Mesenchymal stem cell (in vitro differentiated cells and primary cell): Measurements from ENCODE around the gene AVPI1.
A peak's percentile ranks its signal among the peaks of the same experiment; 100 is the strongest.

Experiments used
- DNase-seq: peaks from one replicate; pipeline ENCODE4 v3.0.0-alpha.2; 2013
- H2AFZ ChIP-seq: one replicate; pipeline ENCODE4 v1.6.1; 2013; ENCODE audit warnings: low read depth, mild to moderate bottlenecking, control low read depth, inconsistent platforms, low read length, moderate library complexity
- H2AK5ac ChIP-seq: 2 replicates; pipeline ENCODE4 v1.6.1; 2013; ENCODE audit warnings: low read length, moderate library complexity, mild to moderate bottlenecking, inconsistent platforms; ENCODE audit not compliant: severe bottlenecking
- H2BK120ac ChIP-seq: one replicate; pipeline ENCODE4 v1.6.1; 2013; ENCODE audit warnings: low read depth, mild to moderate bottlenecking, inconsistent platforms, low read length, moderate library complexity
- H2BK12ac ChIP-seq, 2 experiments: one replicate each; pipeline ENCODE4 v1.6.1; 2013; ENCODE audit warnings: inconsistent platforms in 2 of 2, low read length in 2 of 2, mild to moderate bottlenecking in 2 of 2, moderate library complexity in 2 of 2, control low read depth in 1 of 2
- H2BK15ac ChIP-seq: one replicate; pipeline ENCODE4 v1.6.1; 2013; ENCODE audit warnings: mild to moderate bottlenecking, low read depth, inconsistent platforms; ENCODE audit not compliant: poor library complexity, severe bottlenecking
- H2BK5ac ChIP-seq: 2 replicates; pipeline ENCODE4 v1.6.1; 2013; ENCODE audit warnings: low read depth, mild to moderate bottlenecking, low read length, control low read depth, inconsistent platforms; ENCODE audit not compliant: poor library complexity, severe bottlenecking
- H3K14ac ChIP-seq, 2 experiments: one replicate each; pipeline ENCODE4 v1.6.1; 2013; ENCODE audit warnings: inconsistent platforms in 2 of 2, low read length in 2 of 2, control low read depth in 1 of 2, mild to moderate bottlenecking in 1 of 2, moderate library complexity in 1 of 2
- H3K18ac ChIP-seq, 2 experiments: one replicate each; pipeline ENCODE4 v1.6.1; 2013; ENCODE audit warnings: inconsistent platforms in 2 of 2, low read length in 2 of 2, control low read depth in 1 of 2, low read depth in 1 of 2, mild to moderate bottlenecking in 1 of 2
- H3K23ac ChIP-seq, 2 experiments: one replicate each; pipeline ENCODE4 v1.6.1; 2013; ENCODE audit warnings: inconsistent platforms in 2 of 2, low read length in 2 of 2, mild to moderate bottlenecking in 2 of 2, moderate library complexity in 2 of 2, control low read depth in 1 of 2
- H3K27ac ChIP-seq: 2 replicates; pipeline ENCODE4 v1.5.1; 2013; ENCODE audit warnings: mild to moderate bottlenecking, moderate library complexity, low read length, control low read depth, inconsistent platforms; ENCODE audit not compliant: poor library complexity, severe bottlenecking
- H3K27me3 ChIP-seq, 2 experiments: 2 replicates each; pipeline versions ENCODE4 v1.6.1 to v1.7.0; 2013; ENCODE audit warnings: low read length in 2 of 2, mild to moderate bottlenecking in 2 of 2, moderate library complexity in 2 of 2, control low read depth in 1 of 2, inconsistent platforms in 1 of 2; ENCODE audit not compliant: control insufficient read depth in 1 of 2, insufficient read depth in 1 of 2
- H3K36me3 ChIP-seq, 2 experiments: 2 replicates each; pipeline versions ENCODE4 v1.6.1 to v1.7.0; 2013; ENCODE audit warnings: low read length in 2 of 2, control low read depth in 1 of 2, inconsistent platforms in 1 of 2, low read depth in 1 of 2, mild to moderate bottlenecking in 1 of 2; ENCODE audit not compliant: insufficient read depth in 2 of 2, control insufficient read depth in 1 of 2
- H3K4ac ChIP-seq, 2 experiments: one replicate each; pipeline ENCODE4 v1.6.1; 2013; ENCODE audit warnings: inconsistent platforms in 2 of 2, low read length in 2 of 2, mild to moderate bottlenecking in 2 of 2, moderate library complexity in 2 of 2, control low read depth in 1 of 2, low read depth in 1 of 2
- H3K4me1 ChIP-seq: 2 replicates; pipeline ENCODE4 v1.6.1; 2013; ENCODE audit warnings: low read depth, low read length, control low read depth; ENCODE audit not compliant: control insufficient read depth, insufficient read depth
- H3K4me2 ChIP-seq: 2 replicates; pipeline ENCODE4 v1.6.1; 2013; ENCODE audit warnings: low read length, mild to moderate bottlenecking, inconsistent platforms; ENCODE audit not compliant: poor library complexity, severe bottlenecking
- H3K4me3 ChIP-seq, 2 experiments: 2 replicates each; pipeline versions ENCODE4 v1.5.1 to v1.7.0; 2013; ENCODE audit warnings: low read length in 2 of 2, mild to moderate bottlenecking in 2 of 2, control low read depth in 1 of 2, low read depth in 1 of 2; ENCODE audit not compliant: insufficient read depth in 1 of 2
- H3K79me1 ChIP-seq: replicated peaks from 2 replicates; pipeline ENCODE4 v1.6.1; 2013; ENCODE audit warnings: mild to moderate bottlenecking, control low read depth, low read length, inconsistent platforms; ENCODE audit not compliant: poor library complexity, severe bottlenecking
- H3K9ac ChIP-seq: 2 replicates; pipeline ENCODE4 v1.7.0; 2013; ENCODE audit warnings: mild to moderate bottlenecking, low read length, moderate library complexity
- H3K9me3 ChIP-seq: 2 replicates; pipeline ENCODE4 v1.7.0; 2013; ENCODE audit warnings: mild to moderate bottlenecking, low read length; ENCODE audit not compliant: control insufficient read depth
- H4K8ac ChIP-seq: one replicate; pipeline ENCODE4 v1.6.1; 2013; ENCODE audit warnings: inconsistent platforms, mild to moderate bottlenecking, low read length, moderate library complexity
- H4K91ac ChIP-seq: one replicate; pipeline ENCODE4 v1.6.1; 2013; ENCODE audit warnings: mild to moderate bottlenecking, low read length, inconsistent platforms
- WGBS: methylation state at CpG from one replicate; pipeline ENCODE4 v1.1.7; 2013; ENCODE audit warnings: mixed read lengths; 5-methylcytosine and 5-hydroxymethylcytosine counted together

The AVPI1 gene

DNA sequence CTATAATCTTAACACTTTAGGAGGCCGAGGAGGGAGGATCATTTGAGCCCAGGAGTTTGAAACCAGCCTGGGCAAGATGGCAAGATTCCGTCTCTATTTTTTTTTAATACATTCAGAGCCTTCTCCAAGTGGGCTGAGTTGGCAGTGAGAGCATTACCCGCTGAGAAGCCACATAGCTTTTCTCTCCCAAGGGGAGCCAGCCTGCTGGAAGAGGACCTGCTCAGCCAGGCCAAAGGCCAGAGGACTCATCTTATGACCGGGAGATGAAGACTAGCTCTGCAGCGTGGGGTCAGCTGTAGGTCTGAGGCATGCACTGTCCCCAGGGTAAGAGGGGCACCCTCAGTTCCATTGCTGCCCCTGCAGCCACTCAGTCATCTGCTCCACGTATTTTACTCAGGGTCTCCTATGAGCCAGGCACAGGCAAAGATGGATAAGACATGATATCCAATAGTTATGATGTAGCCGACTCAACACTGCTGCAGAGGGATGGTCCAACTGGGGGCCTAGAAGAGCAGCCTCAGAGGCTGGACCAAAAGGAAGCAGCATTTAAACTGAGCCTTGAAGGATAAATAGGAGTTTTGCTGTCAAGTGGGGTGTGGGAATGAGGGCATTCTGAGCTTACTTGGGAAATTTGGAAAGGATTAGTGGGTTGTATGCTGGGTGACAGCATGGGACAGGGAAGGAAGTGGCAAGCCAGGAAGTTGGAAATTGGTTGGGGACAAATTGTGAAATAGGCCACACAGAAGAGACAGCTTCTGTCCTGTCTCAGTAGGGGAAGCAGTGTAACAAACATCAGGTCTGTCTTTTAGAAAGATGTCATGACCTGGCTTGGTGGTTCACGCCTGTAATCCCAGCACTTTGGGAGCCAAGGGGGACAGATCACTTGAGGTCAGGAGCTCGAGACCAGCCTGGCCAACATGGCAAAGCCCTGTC is 24.9 kb upstream of the AVPI1 start:
- no peak overlapping the region for H3K18ac ChIP-seq
- no peak overlapping the region for H2AK5ac ChIP-seq
- H2BK12ac ChIP-seq, result no peak overlapping the region
- 93% methylated on average over 9 of the region's 9 CpGs for WGBS
- no peaks in the 10 kb centered on the region for H3K9me3 ChIP-seq
- H4K91ac ChIP-seq, result no peak overlapping the region
- H2AFZ ChIP-seq, result no peak overlapping the region
- no peak overlapping the region for H3K23ac ChIP-seq
- H3K4me1 ChIP-seq, result peaks cover 21% of the 10 kb centered on the region
- no peak overlapping the region for H3K27ac ChIP-seq
- H3K4ac ChIP-seq, result no peak overlapping the region
- H2BK5ac ChIP-seq, result no peak overlapping the region
- DNase-seq, result no peak
- H2BK120ac ChIP-seq, result peak overlapping the region; percentile 36
- peaks cover under 1 to 11% of the 10 kb centered on the region in 2 experiments for H3K36me3 ChIP-seq
- H3K4me2 ChIP-seq, result no peak overlapping the region
- no peak overlapping the region for H4K8ac ChIP-seq
- H3K14ac ChIP-seq, result no peak overlapping the region
- H3K27me3 ChIP-seq, result no peaks in the 10 kb centered on the region
- no peak overlapping the region for H2BK15ac ChIP-seq
- H3K4me3 ChIP-seq, result no peak overlapping the region
- peaks cover 8% of the 10 kb centered on the region for H3K79me1 ChIP-seq
- H3K9ac ChIP-seq, result no peak overlapping the region

DNA sequence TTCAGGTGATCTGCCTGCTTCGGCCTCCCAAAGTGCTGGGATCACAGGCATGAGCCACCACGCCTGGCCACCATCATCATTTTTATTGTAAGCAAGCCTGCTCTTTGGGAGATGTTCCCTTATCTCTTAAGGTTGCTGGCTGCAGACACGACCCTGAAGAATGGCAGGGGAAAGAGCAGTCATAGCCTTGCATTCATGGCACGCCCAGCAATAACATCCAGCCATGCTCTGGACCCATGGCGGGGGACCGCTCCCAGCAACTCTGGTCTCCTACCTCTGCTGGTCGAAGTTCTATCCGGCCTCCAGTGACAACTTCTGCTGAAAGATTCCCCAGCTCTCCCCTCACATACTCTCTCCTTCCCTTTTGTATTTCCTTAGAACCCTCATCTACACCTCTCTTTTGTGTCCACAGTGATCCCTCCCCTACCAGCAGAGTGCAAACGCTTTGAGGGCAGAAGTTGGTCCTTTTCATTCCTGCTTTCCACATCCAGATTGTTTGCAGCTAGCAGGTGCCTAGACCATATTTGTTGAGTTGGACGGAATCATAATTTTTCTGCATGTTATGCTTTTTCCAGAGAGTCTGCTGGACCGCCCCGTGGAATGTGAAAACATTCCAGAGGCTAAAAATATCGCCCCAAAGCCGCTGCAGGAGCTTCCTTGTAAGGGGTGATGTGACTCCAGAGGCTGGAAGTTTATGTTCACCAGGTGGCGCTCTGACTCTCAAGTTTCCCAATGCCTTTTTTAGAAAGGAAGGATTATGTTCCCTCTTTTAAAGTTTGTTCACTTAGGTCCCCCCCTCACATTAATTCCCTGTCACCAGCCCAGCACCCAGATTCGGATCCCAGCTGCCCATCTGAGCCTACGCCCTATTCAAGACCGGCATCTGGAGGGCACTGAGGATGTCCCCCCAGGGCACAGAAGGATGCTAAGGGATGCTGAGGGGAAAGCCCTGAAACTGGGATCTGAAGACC is 22.2 kb upstream of the AVPI1 start:
- Histone ChIP-seq H2BK5ac (no peak overlapping the region), H3K4me1 (peaks cover 11% of the 10 kb centered on the region), H2BK12ac (peak overlapping the region in 1 of 2 experiments; percentile 44), H3K27ac (no peak overlapping the region), H3K36me3 (no peaks in the 10 kb centered on the region), H3K79me1 (peaks cover 3% of the 10 kb centered on the region), H2AFZ (no peak overlapping the region), H4K8ac (no peak overlapping the region), H3K4me2 (peak overlapping the region; percentile 33), H3K14ac (no peak overlapping the region), H3K9me3 (no peaks in the 10 kb centered on the region), H2AK5ac (peak overlapping the region; percentile 61), H3K18ac (no peak overlapping the region), H2BK120ac (no peak overlapping the region), H3K4me3 (no peak overlapping the region), H3K27me3 (no peaks in the 10 kb centered on the region), H4K91ac (no peak overlapping the region), H3K4ac (no peak overlapping the region), H3K23ac (no peak overlapping the region), H3K9ac (peak overlapping the region; percentile 42), H2BK15ac (no peak overlapping the region)
- WGBS, result 42% methylated on average over 18 of the region's 18 CpGs
- peak; percentile 75 for DNase-seq

DNA sequence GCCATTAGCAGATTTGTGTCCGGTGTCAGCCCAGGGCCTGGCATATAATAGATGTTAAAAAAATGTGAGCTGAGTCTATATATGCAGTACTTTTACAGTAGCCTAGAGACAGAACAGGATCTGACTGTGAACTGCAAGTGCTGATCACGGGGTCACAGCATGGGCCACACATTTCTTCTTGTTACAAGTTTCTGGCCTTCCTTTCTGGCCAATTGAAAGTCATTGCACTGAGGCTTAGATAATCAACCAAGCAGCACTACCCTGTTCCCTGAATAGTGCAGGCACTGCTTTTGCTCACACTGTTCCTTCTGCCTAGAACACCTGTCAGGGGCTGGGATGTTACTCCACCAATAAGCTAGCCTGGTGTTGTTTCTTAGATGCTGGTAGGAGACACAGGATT is 21.1 kb upstream of the AVPI1 start:
- no peak overlapping the region for H2BK120ac ChIP-seq
- H3K18ac ChIP-seq, result no peak overlapping the region
- no peak overlapping the region for H3K4me3 ChIP-seq
- no peak overlapping the region for H2BK5ac ChIP-seq
- H2BK12ac ChIP-seq, result no peak overlapping the region
- H3K4me1 ChIP-seq, result peaks cover 9% of the 10 kb centered on the region
- H3K4me2 ChIP-seq, result no peak overlapping the region
- H3K79me1 ChIP-seq, result peaks cover 3% of the 10 kb centered on the region
- no peak overlapping the region for H2AFZ ChIP-seq
- H3K9ac ChIP-seq, result no peak overlapping the region
- H2AK5ac ChIP-seq, result peak overlapping the region; percentile 27
- H3K27ac ChIP-seq, result no peak overlapping the region
- H3K36me3 ChIP-seq, result no peaks in the 10 kb centered on the region
- no peak overlapping the region for H4K8ac ChIP-seq
- no peaks in the 10 kb centered on the region for H3K27me3 ChIP-seq
- no peak overlapping the region for H3K23ac ChIP-seq
- no peak overlapping the region for H4K91ac ChIP-seq
- WGBS, result 98% methylated on average over 2 of the region's 2 CpGs
- no peaks in the 10 kb centered on the region for H3K9me3 ChIP-seq
- H3K14ac ChIP-seq, result no peak overlapping the region
- no peak for DNase-seq
- H3K4ac ChIP-seq, result no peak overlapping the region
- no peak overlapping the region for H2BK15ac ChIP-seq
